Colonic mucosa (tissue), 4 donors: ENCODE data around the gene MED28. TPM values are rescaled to one million over a fixed set of nuclear protein-coding genes. Genes with fewer than 3 reads are reported as not detected.

Experiments used
- DNase-seq: peaks from one replicate; pipeline ENCODE4 v3.0.0-alpha.2; 2020
- H3K27ac ChIP-seq: fragments of 200-600 bp; one replicate; pipeline ENCODE4 v1.8.0; 2021
- H3K27me3 ChIP-seq: fragments of 200-600 bp; one replicate; pipeline ENCODE4 v1.8.0; 2021
- H3K36me3 ChIP-seq: fragments of 200-600 bp; one replicate; pipeline ENCODE4 v1.8.0; 2021
- H3K4me1 ChIP-seq: fragments of 200-600 bp; one replicate; pipeline ENCODE4 v1.8.0; 2021; ENCODE audit warnings: mild to moderate bottlenecking
- H3K4me3 ChIP-seq: fragments of 200-600 bp; one replicate; pipeline ENCODE4 v1.8.0; 2021
- H3K9ac ChIP-seq, 2 donors: one replicate each; pipeline ENCODE4 v1.7.0; 2013; ENCODE audit warnings: control low read depth in 2 of 2, low read depth in 2 of 2, low read length in 2 of 2
- H3K9me3 ChIP-seq: fragments of 200-600 bp; one replicate; pipeline ENCODE4 v1.8.0; 2021
- intact Hi-C: fragments of 100-400 bp; cut with DNase I; formaldehyde crosslinking; loops from one replicate; pipeline ENCODE4 v1.14.1; 2022
- total RNA-seq, 2 donors: library from RNA; stranded (reverse); fragmentation: NEBNext Ultra II Directional in 1 of 2; extraction: Animal tissue kit (Norgen Biotek cat#: 25700) in 1 of 2; gene quantifications; one replicate each; pipeline ENCODE4 v1.2.1, GENCODE V29; 2021
- TF ChIP-seq, protein P1 (sequence below): fragments of 200-600 bp; IDR thresholded peaks from one replicate; pipeline ENCODE4 v1.8.0; 2022; ENCODE audit warnings: antibody characterized with exemption, mild to moderate bottlenecking
- donor health status: healthy.
- donor health status: DM: no; HTN: no; CAD: no.
- donor health status: DM: no; HTN: no; CAD: no.

MED28 gene
- total RNA-seq, 2 donors from 2014 or later = 36.7 to 48.1 TPM

DNA sequence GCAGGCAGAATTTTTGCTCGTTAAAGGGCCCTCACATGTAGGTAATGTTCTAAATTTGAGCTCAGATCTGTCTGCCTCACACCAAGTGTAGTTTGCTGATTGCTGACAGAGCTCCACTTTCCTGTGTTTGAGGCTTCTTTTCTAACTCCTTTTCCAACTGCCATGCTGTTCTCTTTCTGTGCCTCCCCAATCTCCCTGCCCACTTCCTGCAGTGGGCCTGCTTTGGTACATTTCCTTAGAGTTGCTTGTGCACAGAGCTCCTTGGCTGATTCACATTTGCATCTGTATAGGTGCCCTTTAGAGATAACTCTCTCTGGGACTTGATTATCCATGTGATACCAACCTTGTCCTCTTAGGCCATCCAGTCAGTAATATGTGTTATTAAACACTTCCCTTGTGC lies 4.5 kb downstream of the MED28 start:
- TF ChIP-seq, protein P1, sequence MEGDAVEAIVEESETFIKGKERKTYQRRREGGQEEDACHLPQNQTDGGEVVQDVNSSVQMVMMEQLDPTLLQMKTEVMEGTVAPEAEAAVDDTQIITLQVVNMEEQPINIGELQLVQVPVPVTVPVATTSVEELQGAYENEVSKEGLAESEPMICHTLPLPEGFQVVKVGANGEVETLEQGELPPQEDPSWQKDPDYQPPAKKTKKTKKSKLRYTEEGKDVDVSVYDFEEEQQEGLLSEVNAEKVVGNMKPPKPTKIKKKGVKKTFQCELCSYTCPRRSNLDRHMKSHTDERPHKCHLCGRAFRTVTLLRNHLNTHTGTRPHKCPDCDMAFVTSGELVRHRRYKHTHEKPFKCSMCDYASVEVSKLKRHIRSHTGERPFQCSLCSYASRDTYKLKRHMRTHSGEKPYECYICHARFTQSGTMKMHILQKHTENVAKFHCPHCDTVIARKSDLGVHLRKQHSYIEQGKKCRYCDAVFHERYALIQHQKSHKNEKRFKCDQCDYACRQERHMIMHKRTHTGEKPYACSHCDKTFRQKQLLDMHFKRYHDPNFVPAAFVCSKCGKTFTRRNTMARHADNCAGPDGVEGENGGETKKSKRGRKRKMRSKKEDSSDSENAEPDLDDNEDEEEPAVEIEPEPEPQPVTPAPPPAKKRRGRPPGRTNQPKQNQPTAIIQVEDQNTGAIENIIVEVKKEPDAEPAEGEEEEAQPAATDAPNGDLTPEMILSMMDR = no peak
- H3K27ac ChIP-seq = no peak overlapping the region
- peaks cover 10% of the 10 kb centered on the region for H3K4me1 ChIP-seq
- H3K9me3 ChIP-seq = no peaks in the 10 kb centered on the region
- H3K9ac ChIP-seq = no peak overlapping the region
- H3K27me3 ChIP-seq = no peaks in the 10 kb centered on the region
- peaks cover 20% of the 10 kb centered on the region for H3K36me3 ChIP-seq
- intact Hi-C loops = loop anchor here (10.0 kb wide), 1 partner anchor 186 kb away; no protein-coding TSS in a partner anchor
- no peak for DNase-seq
- no peak overlapping the region for H3K4me3 ChIP-seq

DNA sequence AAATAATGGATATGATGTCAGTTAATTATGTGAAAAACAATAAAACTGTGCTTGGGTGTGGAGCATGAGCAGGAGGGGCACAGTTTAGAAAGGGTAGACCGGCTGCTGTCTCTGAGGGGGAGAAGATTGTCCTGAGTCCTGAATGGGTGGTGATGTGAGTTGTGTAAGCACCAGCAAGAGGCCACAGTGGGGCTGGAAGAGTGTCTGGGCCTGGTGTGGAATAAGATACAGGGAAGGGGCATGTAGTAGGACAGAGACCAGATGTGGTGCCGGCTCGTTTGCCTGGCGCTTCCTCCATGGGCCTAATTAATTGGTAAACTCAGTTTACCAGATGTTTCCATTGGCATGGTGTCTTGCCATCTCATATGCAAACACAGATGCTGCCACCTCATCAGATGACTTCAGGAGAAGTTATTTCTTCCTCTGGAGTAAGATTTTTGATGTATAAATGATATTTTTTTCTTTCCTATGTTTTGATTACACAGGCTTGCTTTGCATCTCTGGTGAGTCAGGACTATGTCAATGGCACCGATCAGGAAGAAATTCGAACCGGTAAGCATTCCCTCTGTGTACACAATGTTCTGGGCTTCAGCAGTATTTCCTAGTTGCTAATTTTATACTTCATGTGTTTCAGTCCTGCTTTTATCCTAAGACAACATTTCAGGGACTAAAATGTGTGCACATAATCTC lies 5.1 kb downstream of the MED28 start:
- H3K4me1 ChIP-seq = peaks cover 10% of the 10 kb centered on the region
- intact Hi-C loops = loop anchor here (10.0 kb wide), 1 partner anchor 185 kb away; no protein-coding TSS in a partner anchor

DNA sequence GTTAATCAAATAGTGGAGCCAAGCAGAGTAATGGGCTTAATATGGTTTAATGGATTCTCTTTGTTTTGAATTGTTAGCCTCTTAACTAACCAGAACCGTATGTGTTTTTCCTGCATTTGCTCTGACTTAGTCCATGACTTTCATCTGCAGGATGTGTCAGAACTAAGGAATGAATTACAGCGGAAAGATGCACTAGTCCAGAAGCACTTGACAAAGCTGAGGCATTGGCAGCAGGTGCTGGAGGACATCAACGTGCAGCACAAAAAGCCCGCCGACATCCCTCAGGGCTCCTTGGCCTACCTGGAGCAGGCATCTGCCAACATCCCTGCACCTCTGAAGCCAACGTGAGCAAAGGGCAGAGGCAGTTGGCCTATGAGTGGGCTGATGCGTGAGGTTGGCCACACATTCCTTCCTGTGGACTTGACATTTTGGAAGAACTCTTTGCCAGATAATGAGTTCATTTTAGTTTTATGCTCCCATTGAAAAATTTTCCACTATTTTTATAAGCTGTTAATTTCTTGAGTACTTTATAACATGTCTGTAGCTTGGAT lies 9.1 kb downstream of the MED28 start:
- H3K27ac ChIP-seq = no peak overlapping the region
- intact Hi-C loops = no loop called here
- DNase-seq = no peak
- H3K9ac ChIP-seq = no peak overlapping the region
- no peaks in the 10 kb centered on the region for H3K9me3 ChIP-seq
- H3K27me3 ChIP-seq = no peaks in the 10 kb centered on the region
- peaks cover 39% of the 10 kb centered on the region for H3K36me3 ChIP-seq
- TF ChIP-seq, protein P1 = no peak
- H3K4me3 ChIP-seq = no peak overlapping the region
- H3K4me1 ChIP-seq = no peaks in the 10 kb centered on the region

More for the DNA sequence above, 5.1 kb downstream of the MED28 start:
- Histone ChIP-seq H3K27me3 (no peaks in the 10 kb centered on the region), H3K27ac (no peak overlapping the region), H3K4me3 (no peak overlapping the region), H3K36me3 (peaks cover 20% of the 10 kb centered on the region), H3K9me3 (no peaks in the 10 kb centered on the region), H3K9ac (no peak overlapping the region)
- DNase-seq = no peak
- TF ChIP-seq, protein P1 = no peak

DNA sequence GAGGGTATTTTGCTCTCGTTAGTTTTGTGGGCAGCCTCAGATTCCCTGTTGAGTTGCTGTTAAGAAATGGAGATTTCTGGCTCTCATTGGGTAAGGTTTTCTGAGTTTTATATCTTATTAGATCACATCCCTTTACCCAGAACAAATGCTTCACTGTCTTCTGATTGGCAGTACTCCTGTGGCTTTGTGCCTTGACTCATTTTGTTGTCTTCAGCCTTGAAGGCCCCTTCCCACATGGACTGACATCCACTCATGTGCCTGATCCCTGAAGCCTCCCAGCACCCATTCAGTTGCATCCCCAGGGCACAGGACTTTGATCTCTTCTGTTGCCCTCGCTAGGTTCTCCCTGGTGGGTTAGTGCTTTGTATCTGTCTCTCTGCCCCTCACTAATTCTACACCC lies 10.4 kb downstream of the MED28 start:
- no peak for DNase-seq

DNA sequence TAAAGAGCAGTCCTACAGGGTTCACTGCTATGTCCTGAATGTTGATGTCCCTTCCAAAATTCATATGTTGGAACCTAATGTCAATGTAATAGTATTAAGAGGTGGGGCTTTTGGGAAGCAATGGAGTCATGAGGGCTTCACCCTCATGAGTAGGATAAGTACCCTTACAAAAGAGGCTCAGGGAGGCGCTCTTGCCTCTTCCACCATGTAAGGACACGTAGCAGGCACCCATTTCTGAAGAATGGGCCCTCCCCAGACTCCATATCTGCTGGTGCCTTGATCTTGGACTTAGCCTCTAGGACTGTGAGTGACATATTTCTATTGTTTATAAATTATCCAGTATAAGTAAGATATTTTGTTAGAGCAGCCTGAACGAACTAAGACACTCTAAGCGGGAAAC lies 15.8 kb downstream of the MED28 start:
- Histone ChIP-seq H3K4me1 (no peaks in the 10 kb centered on the region), H3K36me3 (peaks cover 36% of the 10 kb centered on the region), H3K27me3 (no peaks in the 10 kb centered on the region), H3K4me3 (no peak overlapping the region), H3K27ac (no peak overlapping the region), H3K9ac (no peak overlapping the region), H3K9me3 (no peaks in the 10 kb centered on the region)
- no peak for DNase-seq
- intact Hi-C loops = no loop called here
- TF ChIP-seq, protein P1 = no peak

More for the DNA sequence above, 10.4 kb downstream of the MED28 start:
- intact Hi-C loops = no loop called here
- Histone ChIP-seq H3K4me3 (no peak overlapping the region), H3K36me3 (peaks cover 45% of the 10 kb centered on the region), H3K9ac (no peak overlapping the region), H3K9me3 (no peaks in the 10 kb centered on the region), H3K4me1 (no peaks in the 10 kb centered on the region), H3K27me3 (no peaks in the 10 kb centered on the region), H3K27ac (no peak overlapping the region)
- TF ChIP-seq, protein P1 = no peak
